IPS-15b (cell line): ENCODE data around the gene USPL1.
A peak's percentile ranks its signal among the peaks of the same experiment; 100 is the strongest.
"Not testable (repeated sequence)": the region's sequence is repeated elsewhere in the genome, so short reads cannot be mapped to it uniquely, and the experiment has no call there.

Source experiments
- H3K27me3 ChIP-seq: one replicate; pipeline ENCODE4 v1.6.1; 2013; ENCODE audit warnings: low read length; ENCODE audit not compliant: control insufficient read depth, insufficient read depth
- H3K36me3 ChIP-seq: one replicate; pipeline ENCODE4 v1.6.1; 2013; ENCODE audit warnings: low read length; ENCODE audit not compliant: control insufficient read depth, insufficient read depth
- H3K4me1 ChIP-seq: one replicate; pipeline ENCODE4 v1.6.1; 2013; ENCODE audit warnings: mild to moderate bottlenecking, low read length; ENCODE audit not compliant: control insufficient read depth, insufficient read depth
- H3K4me3 ChIP-seq: one replicate; pipeline ENCODE4 v1.5.1; 2013; ENCODE audit warnings: low read depth, low read length
- H3K9ac ChIP-seq: one replicate; pipeline ENCODE4 v1.6.1; 2013; ENCODE audit warnings: low read depth, mild to moderate bottlenecking, low read length
- H3K9me3 ChIP-seq: one replicate; pipeline ENCODE4 v1.6.1; 2013; ENCODE audit warnings: mild to moderate bottlenecking, low read length; ENCODE audit not compliant: control insufficient read depth, insufficient read depth

The USPL1 gene

GRCh38 chr13:30587739-30588138 is 30.0 kb upstream of the USPL1 start:
- Histone ChIP-seq H3K36me3 (no peaks in the 10 kb centered on the region), H3K9me3 (no peaks in the 10 kb centered on the region), H3K27me3 (no peaks in the 10 kb centered on the region), H3K9ac (no peak overlapping the region), H3K4me1 (no peaks in the 10 kb centered on the region), H3K4me3 (no peak overlapping the region)

GRCh38 chr13:30593001-30593400 is 24.7 kb upstream of the USPL1 start:
- Histone ChIP-seq H3K9me3 (no peaks in the 10 kb centered on the region), H3K27me3 (no peaks in the 10 kb centered on the region), H3K36me3 (no peaks in the 10 kb centered on the region), H3K4me1 (no peaks in the 10 kb centered on the region), H3K4me3 (no peak overlapping the region), H3K9ac (no peak overlapping the region)

- H3K4me1 ChIP-seq, result no peaks in the 10 kb centered on the region
- H3K36me3 ChIP-seq, result no peaks in the 10 kb centered on the region
- no peaks in the 10 kb centered on the region for H3K27me3 ChIP-seq
- no peak overlapping the region for H3K9ac ChIP-seq
- H3K4me3 ChIP-seq, result no peak overlapping the region
- no peaks in the 10 kb centered on the region for H3K9me3 ChIP-seq
Observed at GRCh38 chr13:30600496-30600895, 17.2 kb upstream of the USPL1 start.

- H3K9me3 ChIP-seq, result no peaks in the 10 kb centered on the region
- H3K4me3 ChIP-seq, result no peak overlapping the region
- no peaks in the 10 kb centered on the region for H3K36me3 ChIP-seq
- no peak overlapping the region for H3K9ac ChIP-seq
- no peaks in the 10 kb centered on the region for H3K27me3 ChIP-seq
- H3K4me1 ChIP-seq, result no peaks in the 10 kb centered on the region
Observed at GRCh38 chr13:30601836-30602235, 15.9 kb upstream of the USPL1 start.

GRCh38 chr13:30605052-30605451 is 12.7 kb upstream of the USPL1 start:
- no peaks in the 10 kb centered on the region for H3K36me3 ChIP-seq
- H3K9ac ChIP-seq, result no peak overlapping the region
- no peaks in the 10 kb centered on the region for H3K9me3 ChIP-seq
- H3K27me3 ChIP-seq, result no peaks in the 10 kb centered on the region
- no peak overlapping the region for H3K4me3 ChIP-seq
- no peaks in the 10 kb centered on the region for H3K4me1 ChIP-seq

- H3K4me1 ChIP-seq, H3K4me3 ChIP-seq: not testable (repeated sequence)
Observed at GRCh38 chr13:30607186-30607585, 10.5 kb upstream of the USPL1 start.

GRCh38 chr13:30607908-30608307 is 9.8 kb upstream of the USPL1 start:
- H3K36me3 ChIP-seq, result no peaks in the 10 kb centered on the region
- H3K9ac ChIP-seq, result no peak overlapping the region
- H3K4me3 ChIP-seq, result no peak overlapping the region
- H3K27me3 ChIP-seq, result no peaks in the 10 kb centered on the region
- H3K4me1 ChIP-seq, result no peaks in the 10 kb centered on the region
- H3K9me3 ChIP-seq, result no peaks in the 10 kb centered on the region

More at GRCh38 chr13:30607186-30607585, 10.5 kb upstream of the USPL1 start:
- not testable (repeated sequence) for H3K9me3 ChIP-seq, H3K36me3 ChIP-seq, H3K27me3 ChIP-seq, H3K9ac ChIP-seq

GRCh38 chr13:30608364-30608763 is 9.4 kb upstream of the USPL1 start:
- Histone ChIP-seq H3K27me3 (no peaks in the 10 kb centered on the region), H3K36me3 (no peaks in the 10 kb centered on the region), H3K4me1 (no peaks in the 10 kb centered on the region), H3K9ac (no peak overlapping the region), H3K4me3 (no peak overlapping the region), H3K9me3 (no peaks in the 10 kb centered on the region)

GRCh38 chr13:30610311-30610710 is 7.4 kb upstream of the USPL1 start:
- Histone ChIP-seq H3K36me3 (no peaks in the 10 kb centered on the region), H3K9ac (no peak overlapping the region), H3K9me3 (no peaks in the 10 kb centered on the region), H3K4me3 (no peak overlapping the region), H3K27me3 (no peaks in the 10 kb centered on the region), H3K4me1 (peaks cover under 1% of the 10 kb centered on the region)

GRCh38 chr13:30615481-30615865 is 2.2 kb upstream of the USPL1 start:
- no peaks in the 10 kb centered on the region for H3K27me3 ChIP-seq
- H3K4me1 ChIP-seq, result peaks cover 13% of the 10 kb centered on the region
- no peaks in the 10 kb centered on the region for H3K36me3 ChIP-seq
- H3K4me3 ChIP-seq, result peak overlapping the region; percentile 90
- H3K9ac ChIP-seq, result peak overlapping the region; percentile 37
- no peaks in the 10 kb centered on the region for H3K9me3 ChIP-seq

GRCh38 chr13:30615866-30616541 is 1.7 kb upstream of the USPL1 start:
- Histone ChIP-seq H3K9me3 (no peaks in the 10 kb centered on the region), H3K4me1 (peaks cover 13% of the 10 kb centered on the region), H3K4me3 (peak overlapping the region; percentile 90), H3K9ac (peak overlapping the region; percentile 92), H3K36me3 (no peaks in the 10 kb centered on the region), H3K27me3 (no peaks in the 10 kb centered on the region)

GRCh38 chr13:30616927-30617314 is 799 bp upstream of the USPL1 start:
- no peaks in the 10 kb centered on the region for H3K36me3 ChIP-seq
- H3K9ac ChIP-seq, result peak overlapping the region; percentile 92
- H3K4me3 ChIP-seq, result peak overlapping the region; percentile 90
- H3K27me3 ChIP-seq, result no peaks in the 10 kb centered on the region
- peaks cover 13% of the 10 kb centered on the region for H3K4me1 ChIP-seq
- no peaks in the 10 kb centered on the region for H3K9me3 ChIP-seq
